HG03066 (cell line): ENCODE data around the gene GPANK1.

Experiments
- ATAC-seq: cut with Tn5 transposase; IDR thresholded peaks from one replicate; pipeline ENCODE4 v1.9.1; 2021; ENCODE audit warnings: low read depth; ENCODE audit not compliant: unreplicated experiment

GPANK1 gene

DNA sequence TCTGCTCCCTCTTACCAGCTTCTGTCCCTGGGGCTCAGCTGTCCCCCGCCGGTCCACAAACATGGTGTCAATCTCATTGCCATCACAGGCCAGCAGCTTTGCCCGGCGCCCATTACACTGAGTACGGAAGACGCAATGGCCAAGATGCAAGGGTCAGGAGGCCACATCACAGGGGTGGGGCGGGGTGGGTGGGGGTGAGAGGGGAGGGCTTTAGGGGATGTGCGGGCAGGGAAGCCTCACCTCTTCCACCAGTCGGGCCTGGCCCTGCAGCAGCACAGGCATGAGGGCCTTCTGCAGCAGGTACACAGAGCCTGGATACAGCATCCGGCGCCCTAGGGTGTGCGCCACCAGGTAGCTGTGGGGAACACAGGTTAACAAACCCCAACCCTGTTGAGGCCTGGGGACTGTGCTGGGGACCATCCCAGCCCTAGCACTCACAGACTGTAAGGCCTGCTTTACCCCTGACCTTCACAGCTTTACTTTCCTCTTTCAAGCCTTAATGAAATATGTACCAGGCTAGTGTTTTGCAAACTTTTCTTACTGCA is 26.8 kb upstream of the GPANK1 start:
- ATAC-seq = no peak

DNA sequence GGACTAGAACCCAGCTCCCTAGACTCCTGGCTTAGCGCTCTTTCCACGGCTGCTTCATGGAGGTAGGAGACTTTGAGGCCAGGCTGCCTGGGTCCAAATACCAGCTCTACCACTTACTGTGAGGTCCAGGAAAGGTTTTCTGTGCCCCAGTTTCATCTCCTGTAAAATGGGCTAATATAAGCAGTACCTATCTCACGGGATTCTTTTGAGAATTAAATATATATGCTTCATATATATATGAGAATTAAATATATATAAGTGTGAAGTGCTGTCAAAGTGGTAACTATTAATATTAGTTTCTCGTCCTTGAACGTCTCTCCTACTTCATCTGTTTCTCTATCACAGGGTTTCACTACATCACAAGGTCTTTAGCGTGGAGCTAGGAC is 26.3 kb upstream of the GPANK1 start:
- no peak for ATAC-seq

DNA sequence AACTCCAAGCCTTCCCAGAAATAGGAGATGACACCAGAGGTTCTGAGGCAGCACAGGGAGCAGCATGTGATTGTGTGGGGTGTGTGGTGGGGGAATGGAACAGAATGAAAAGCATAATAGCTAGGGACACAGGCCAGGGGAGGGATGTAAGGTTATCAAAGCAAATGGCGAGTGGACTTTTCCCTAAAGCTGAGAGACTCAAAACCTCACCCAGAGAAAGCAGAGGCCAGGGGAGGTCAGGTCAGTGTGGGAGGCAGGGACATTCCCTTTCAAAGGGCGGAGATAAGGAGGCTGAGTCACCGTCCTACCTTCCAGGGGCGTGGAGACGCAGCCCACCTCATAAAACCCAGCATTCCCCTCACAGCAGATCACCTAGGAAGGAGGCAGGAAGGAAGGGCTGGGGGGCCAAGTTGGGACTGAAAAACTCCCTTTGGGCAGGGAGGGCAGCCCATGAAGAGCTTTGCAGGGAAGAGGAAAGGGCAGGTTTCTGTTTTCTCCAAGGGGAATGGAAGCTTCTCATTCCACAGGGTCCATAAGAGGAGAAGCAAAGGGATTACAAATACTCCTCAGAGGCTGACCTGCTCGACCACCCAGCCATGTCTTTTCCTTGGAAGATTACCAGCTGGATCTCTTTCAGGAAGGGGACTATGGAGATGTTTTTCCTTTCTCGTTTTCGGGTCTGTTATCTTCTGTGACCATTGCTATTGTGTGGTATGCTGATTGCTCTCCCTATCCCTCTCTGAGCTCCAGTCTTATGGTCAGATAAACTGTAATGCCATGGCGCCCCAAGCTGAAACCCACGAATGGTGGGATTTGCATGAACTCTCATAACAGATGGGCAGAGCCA is 25.7 kb upstream of the GPANK1 start:
- no peak for ATAC-seq

DNA sequence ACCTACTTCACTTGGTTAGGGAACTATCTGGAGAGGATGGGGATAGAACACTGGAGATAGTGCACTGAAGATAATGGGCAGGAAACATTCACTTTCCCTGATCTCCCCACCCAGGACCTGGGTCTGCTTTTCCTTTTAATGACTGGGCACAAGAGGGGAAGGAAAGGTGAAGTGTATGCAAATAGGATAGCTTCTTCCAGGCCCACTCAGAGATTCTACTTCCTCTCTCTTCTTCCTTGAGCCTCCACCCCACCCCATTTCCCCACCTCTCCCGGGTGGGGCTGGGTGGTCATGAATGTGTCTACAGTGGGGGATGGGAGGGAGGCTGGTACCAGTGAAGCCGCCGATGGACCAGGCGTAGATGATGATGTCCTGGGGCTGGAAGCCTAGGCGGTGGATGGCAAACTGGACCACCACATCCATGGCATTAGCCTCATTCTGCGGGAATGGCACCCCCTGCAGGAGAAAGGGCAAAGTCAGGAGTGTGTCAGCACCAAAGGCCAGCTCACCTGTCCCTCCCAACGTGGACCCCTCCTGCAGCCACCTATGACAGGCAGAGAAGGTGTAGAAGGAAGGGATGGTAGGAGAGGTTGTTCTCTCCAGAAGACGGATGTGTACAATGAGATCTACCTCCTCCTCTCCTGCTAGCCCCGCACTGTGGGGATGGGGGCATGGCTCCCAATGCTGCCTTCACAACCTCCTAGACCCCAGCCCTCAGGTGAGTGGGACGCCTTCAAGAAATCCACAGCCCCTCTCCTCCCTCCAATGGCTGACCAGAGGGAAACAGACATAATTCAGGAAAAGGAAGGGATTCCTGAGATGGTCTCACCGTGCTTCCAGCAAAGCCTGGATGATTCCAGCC is 24.7 kb upstream of the GPANK1 start:
- no peak for ATAC-seq

DNA sequence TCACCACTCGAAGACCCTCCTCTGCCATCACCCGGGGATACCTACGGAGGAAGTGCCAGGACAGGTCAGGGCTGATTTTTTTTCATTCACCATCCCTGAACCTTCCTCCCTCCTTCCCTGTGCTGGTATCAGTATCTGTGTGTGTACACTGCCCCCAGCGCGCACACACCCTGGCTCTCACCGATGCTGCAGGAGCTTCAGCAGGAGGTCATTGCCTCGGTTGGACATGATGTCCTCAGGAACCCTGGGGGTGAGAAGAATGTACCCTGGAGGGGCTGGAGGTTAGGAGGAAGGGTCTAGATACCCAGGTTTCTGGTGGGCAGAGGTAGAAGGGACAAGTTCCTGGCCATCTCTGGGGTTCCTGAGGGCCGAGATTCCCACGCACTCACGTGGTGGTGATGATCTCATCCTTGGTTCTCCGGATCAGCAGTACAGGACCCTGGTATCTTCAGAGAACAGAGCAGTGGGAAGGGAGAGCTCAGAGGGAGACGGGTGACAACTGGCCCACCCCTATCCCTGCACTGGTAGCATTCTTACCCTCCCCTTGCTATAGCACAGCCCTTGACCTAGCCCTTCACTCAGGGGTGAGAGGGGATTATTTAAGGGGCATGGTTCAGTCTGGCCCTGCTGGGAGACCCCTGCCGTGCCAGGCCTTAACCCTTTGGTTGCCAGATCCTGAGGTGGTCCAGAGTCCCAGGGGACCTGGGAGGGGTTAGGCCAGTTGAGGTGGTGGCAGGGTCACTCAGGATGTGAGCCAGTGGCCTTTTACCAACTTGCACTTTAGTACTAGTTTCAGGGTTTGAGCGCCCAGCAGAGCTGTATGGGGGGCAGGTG is 23.3 kb upstream of the GPANK1 start:
- ATAC-seq = no peak

DNA sequence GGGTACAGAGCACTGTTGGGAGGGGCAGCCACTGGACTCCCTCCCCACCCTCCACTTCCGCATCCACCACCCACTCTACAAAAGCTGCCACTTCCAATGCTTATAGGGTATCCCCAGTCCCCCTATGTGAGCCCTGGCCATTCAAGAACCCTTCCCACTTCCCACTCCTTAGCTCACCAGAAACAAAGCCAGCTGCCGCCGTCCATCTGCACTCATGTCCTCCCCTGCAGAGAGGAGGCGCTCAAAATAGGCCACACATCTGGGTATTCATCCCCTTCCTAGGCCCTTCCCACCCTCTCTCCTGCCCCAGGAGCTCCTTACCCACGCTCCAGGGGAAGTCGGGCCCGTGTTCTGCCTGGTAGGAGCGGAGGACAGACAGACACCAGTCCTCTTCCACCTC is 22.5 kb upstream of the GPANK1 start:
- no peak for ATAC-seq

DNA sequence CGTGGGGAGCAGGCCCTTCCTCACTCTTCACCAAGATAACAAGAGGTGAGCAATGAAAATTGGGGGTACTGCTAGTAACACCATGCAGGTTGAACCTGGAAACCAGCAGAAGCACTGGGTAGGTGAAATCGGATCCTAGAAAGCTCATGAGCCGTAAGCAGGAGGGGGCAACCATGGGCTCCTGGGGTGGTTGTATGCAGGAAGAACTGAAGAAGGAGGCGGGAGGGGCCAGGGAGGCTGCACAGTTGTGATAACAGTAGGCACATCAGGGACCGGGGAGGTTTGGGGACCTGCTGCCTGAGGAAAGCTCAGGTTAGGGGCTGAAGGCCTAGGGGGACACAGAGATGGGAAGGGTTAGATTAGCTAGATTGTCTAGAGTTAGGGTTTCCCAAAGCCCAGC is 21.7 kb upstream of the GPANK1 start:
- no peak for ATAC-seq

DNA sequence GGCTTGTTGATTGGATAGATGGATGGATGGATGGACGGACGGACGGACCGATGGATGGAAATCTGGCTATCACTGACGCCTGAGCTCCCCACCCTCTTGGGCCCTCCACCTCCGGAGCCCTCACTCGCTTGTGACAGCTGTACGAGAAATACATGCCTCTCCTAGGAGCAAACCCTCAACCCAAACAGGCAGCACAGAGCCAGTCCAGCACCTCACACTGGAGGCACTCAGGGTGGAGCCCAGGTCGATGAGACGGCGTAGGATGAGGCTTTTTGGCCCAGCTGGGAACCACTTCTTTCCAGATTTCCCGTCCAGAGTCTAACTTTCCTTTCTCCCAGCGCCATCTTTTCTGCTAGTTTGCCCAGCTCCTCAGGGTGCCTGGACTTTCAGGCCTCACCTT is 18.8 kb upstream of the GPANK1 start:
- no peak for ATAC-seq

DNA sequence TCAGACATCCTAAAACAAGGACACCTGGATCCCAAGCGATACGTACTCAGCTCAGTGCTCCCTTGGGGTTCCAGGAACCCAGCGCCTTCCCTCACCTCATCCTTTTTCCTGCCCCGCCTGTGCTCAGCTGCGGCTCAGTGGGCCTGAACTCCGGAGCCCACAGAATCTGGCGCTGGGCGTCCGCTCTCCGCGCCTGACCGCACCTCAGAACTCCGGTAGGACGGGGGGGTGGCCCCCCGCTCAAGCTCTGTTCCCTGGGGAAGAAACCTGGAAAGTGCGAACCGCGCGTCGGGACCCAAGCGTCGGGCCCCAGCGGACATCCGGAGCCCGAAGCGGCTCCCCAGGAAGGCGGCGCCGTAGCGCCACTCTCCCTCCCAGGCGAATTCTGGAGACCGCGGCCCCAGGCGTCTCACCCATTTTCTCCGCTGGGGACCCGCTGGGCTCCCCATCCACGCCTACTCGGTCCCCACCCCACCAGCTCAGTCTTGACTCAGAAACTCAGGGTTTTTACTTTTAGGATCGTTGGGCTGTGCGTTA is 16.4 kb upstream of the GPANK1 start:
- ATAC-seq = no peak

DNA sequence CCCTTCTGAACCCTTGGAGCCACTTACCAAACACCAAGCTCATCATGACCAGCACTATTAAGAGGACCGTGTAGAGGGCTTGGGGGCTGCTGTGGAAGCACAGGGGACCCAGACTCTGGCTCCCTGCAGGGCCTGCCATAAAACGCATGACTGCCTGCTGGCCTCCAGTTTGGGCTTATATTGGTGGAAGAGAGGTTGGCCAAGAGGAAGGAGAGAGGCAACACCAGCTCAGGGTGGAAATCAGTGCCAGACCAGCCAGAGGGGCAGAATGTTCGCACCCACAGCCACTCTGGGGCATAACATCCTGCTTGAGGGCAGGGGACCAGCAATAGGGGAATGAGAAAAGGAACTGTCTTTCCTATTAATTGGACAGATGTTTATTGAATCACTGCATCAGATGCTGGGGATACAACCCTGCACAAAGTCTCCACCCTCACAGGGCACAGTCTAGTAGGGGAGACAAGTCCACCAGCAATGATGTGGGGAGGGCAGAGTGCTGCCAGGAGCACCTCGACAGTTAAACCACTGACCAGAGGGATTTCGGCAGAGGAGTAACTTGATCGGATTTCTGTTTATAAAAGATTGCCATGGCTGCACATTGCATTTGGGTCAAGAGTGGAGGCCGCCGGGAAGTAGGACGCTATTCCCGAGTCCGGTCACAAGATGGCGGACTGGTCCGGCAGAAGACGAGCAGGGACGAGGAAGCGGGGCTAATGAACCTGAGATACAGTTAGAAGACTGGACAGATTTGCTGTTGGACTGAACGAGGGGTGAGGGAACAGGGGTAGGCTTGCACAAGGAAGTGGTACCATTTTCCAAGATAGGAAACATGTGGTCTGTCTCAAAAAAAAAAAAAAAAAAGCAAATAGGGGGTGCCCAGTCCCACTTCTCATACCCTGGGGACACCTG is 15.7 kb upstream of the GPANK1 start, which contains the start of gene LY6G5C:
LY6G5C (minus strand) TSS at position 842 of the 909 bp plus-strand sequence; CDS start at position 148, 694 bp downstream.
- ATAC-seq = no peak

DNA sequence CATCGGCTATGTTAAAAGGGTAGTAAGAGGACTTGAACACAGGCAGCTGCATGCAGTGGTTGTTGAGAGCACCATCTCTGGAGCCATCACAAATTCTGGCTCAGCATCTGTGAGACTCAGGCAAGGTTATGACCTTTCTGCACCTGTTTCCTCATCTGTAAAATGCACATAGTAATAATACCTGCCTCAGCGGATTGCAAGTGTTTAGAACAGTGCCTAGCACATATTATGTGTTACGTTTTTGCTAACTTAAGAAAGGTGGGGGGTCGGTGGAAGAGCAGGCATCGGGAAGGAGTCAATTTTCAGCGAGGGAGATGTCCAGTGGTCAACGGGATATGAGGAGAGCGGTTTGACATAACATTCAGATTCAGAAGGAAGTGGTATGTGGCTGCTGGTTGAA is 13.2 kb upstream of the GPANK1 start:
- no peak for ATAC-seq

DNA sequence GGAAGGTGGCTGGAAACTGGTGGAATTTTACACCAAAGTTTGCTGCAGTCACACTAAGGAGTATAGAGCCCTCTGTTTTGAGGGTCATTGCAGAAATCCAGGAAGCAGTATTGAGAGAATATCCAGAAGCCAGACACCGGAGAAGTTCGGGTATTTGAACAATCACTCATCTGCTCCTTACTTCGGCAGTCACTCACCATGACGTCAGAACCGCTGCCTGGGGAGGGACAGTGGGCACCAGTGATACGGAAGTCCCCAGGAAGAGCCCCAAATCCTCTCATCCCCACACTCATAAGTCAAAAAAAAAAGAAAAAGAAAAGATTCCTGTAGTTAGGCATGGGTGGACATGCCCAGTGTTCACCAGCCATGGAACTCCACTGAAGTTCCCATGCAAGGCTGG is 12.1 kb upstream of the GPANK1 start:
- no peak for ATAC-seq

DNA sequence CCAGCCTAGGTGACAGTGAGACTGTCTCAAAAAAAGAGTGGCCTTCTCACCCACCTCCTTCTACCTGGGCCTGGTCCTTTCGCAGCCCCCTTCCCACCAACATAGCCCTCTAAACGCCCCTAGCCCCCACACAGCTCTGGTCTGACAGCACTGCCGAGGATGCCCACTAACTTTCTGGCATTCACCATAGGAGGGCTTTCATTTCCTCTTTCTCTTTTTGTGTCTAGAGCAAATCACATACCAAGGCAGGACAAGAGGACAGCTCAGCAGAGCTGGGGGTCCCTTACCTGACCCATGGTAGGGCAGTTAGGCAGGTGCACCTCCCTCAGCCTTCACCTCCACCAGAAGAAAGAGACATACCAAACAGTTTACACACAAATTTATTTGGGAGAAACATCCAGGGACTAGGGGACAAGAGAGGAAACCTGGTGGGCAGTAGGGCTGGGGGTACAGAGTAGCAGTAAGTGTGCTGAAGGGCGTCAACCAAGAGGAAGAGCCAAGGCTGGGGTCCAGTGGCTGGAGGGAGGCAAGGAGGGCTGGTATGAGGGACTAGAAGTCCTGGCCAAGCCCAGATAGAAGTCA is 11.6 kb upstream of the GPANK1 start:
- no peak for ATAC-seq

DNA sequence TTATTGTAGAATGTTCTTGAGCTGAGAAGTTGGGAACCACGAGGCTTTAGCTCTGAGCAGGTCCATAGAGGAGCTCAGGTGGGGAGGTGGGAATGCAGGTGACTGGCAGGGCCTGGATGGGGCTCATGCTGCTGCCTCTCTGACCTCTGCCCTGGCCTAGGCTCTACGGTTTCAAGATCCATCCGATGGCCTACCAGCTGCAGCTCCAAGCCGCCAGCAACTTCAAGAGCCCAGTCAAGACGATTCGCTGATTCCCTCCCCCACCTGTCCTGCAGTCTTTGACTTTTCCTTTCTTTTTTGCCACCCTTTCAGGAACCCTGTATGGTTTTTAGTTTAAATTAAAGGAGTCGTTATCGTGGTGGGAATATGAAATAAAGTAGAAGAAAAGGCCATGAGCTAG is 4.9 kb upstream of the GPANK1 start, which contains the start of gene LY6G5B:
LY6G5B (plus strand) TSS at position 301 of the 400 bp plus-strand sequence. CDS start 975 bp downstream, outside the sequence.
- no peak for ATAC-seq

DNA sequence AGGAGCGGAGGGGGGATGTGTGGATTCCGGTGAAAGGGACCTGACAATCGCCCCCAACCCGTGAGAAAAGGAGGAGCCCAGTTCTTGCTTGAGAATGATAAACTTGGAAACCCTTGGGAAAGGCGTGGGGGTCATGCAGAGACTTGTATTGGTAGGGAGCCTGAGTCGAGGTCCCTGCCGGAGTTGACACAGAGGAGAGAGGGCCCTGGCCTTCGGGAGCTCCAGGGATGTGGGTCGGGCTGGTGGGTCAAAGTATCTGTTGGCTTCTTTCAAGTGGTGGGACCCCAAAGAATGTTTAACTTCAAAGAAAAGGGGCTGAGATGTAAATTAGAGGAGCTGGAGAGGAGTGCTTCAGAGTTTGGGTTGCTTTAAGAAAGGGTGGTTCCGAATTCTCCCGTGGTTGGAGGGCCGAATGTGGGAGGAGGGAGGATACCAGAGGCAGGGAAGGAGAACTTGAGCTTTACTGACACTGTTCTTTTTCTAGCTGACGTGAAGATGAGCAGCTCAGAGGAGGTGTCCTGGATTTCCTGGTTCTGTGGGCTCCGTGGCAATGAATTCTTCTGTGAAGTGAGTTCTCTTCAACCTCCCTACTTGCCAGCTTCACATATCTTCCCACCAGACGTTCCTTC is 1.7 kb upstream of the GPANK1 start:
- ATAC-seq = no peak

DNA sequence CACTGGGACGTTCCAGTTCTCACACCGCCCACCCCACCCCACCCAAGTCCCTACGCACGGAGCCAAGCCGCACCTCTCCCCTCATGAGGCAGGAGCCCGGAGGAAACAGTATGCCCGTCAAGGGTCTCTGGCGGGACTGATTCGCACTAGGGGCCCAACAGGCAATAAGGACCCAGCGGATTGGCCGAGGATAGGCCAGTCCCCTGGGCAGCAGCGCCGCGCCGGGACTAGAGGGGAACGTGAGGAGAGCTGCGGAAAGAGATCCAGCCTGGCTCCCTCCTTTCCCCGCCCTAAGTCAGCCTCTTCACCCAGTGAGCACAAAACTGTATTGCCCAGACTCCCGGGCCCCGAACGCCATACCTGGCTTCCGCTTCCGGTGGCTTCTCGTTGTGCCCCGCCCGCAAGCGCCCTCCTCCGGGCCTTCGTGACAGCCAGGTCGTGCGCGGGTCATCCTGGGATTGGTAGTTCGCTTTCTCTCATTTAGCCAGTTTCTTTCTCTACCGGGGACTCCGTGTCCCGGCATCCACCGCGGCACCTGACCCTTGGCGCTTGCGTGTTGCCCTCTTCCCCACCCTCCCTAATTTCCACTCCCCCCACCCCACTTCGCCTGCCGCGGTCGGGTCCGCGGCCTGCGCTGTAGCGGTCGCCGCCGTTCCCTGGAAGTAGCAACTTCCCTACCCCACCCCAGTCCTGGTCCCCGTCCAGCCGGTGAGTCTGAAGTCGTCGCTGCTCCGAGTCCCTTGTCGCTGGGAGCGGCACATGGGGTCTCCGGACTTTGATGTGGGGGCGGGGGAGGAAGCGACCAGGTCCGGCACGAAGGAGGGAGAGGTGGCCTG is 922 bp upstream of the GPANK1 start, which contains the start of gene CSNK2B:
CSNK2B (plus strand) TSS at position 580 of the 836 bp plus-strand sequence. CDS start 752 bp downstream, outside the sequence.
- peak; percentile 66 for ATAC-seq
